Ovary (tissue), 9 donors: Measurements from ENCODE around the gene COPZ2. TPM values are rescaled to one million over a fixed set of nuclear protein-coding genes. Genes with fewer than 3 reads are reported as not detected.

Source experiments
- DNase-seq, 5 donors: peaks; one replicate each; pipeline ENCODE4 v3.0.0-alpha.2; 2019 to 2020
- H3K27ac ChIP-seq, 2 donors: fragments of 200-600 bp; one replicate each; pipeline versions ENCODE4 v1.5.1 to v1.8.0; 2019 to 2022
- H3K27me3 ChIP-seq: fragments of 200-600 bp; one replicate; pipeline ENCODE4 v1.8.0; 2022
- H3K36me3 ChIP-seq: fragments of 200-600 bp; sonication (generic); one replicate; pipeline ENCODE4 v1.5.1; 2019
- H3K4me1 ChIP-seq: one replicate; pipeline ENCODE4 v1.8.1; 2013; ENCODE audit warnings: mild to moderate bottlenecking, moderate library complexity; ENCODE audit not compliant: insufficient read depth
- H3K4me3 ChIP-seq: fragments of 200-600 bp; sonication (generic); one replicate; pipeline ENCODE4 v1.5.1; 2017
- H3K9me3 ChIP-seq, 2 donors: fragments of 200-600 bp in 1 of 2; sonication (generic) in 1 of 2; one replicate each; pipeline versions ENCODE4 v1.5.1 to v1.8.1; 2013 to 2019; ENCODE audit warnings: mild to moderate bottlenecking in 1 of 2, moderate library complexity in 1 of 2
- CTCF ChIP-seq, 3 donors: fragments of 450-650 bp in 2 of 3; fragments of 200-600 bp in 1 of 3; IDR thresholded peaks; one replicate each; pipeline versions ENCODE4 v1.5.1 to v1.8.0; 2016 to 2022; ENCODE audit warnings: antibody characterized with exemption in 3 of 3, mild to moderate bottlenecking in 1 of 3
- EP300 ChIP-seq: sonication (generic); formaldehyde crosslinking; IDR thresholded peaks from one replicate; pipeline ENCODE4 v1.6.1; 2017; ENCODE audit warnings: antibody characterized with exemption
- POLR2A ChIP-seq: fragments of 450-650 bp; IDR thresholded peaks from one replicate; pipeline ENCODE4 v1.6.1; 2017; ENCODE audit warnings: antibody characterized with exemption, mild to moderate bottlenecking, moderate library complexity
- WGBS, 3 donors: extraction: QIAGEN DNeasy Blood & Tissue Kit in 1 of 3; methylation state at CpG; one replicate each; pipeline versions ENCODE4 v1.1.5 to v1.1.7; 2013 to 2017; 5-methylcytosine and 5-hydroxymethylcytosine counted together
- intact Hi-C, 4 donors: fragments of 100-400 bp; cut with DNase I; formaldehyde crosslinking; loops; one replicate each; pipeline versions ENCODE4 v1.11.0 to v1.15.1; 2022 to 2023
- polyA plus RNA-seq, 2 donors: library from polyadenylated mRNA; stranded (reverse); fragments of 200-250 nt in 1 of 2; fragments of 350-450 nt in 1 of 2; fragmentation: Illumina TruSeq in 1 of 2; extraction: RNeasy Lipid Tissue Mini Kit (QIAGEN cat#74804) in 1 of 2; gene quantifications; one replicate each; pipeline ENCODE4 v1.2.3, GENCODE V29; 2013 to 2014
- total RNA-seq, 7 donors: library from RNA; depleted of rRNA in 2 of 7; stranded (reverse); fragments of >200 nt in 2 of 7; fragmentation: NEBNext Ultra II Directional in 3 of 7; extraction: Animal tissue kit (Norgen Biotek cat#: 25700) in 3 of 7; gene quantifications; one replicate each; pipeline versions ENCODE4 v1.1.0 to v1.2.4, GENCODE V29; 2016 to 2023
- donor health status: DM: no; HTN: no; CAD: no; lungs with moderate emphysema.
- donor health status: DM: no; HTN: no; CAD: no.
- donor health status: Bipolar disorder and iron deficiency.
- donor health status: DM: yes; HTN: yes; CAD: no.
- donor health status: DM: no; HTN: no; CAD: no.
- donor health status: DM: yes; HTN: yes; CAD: no.

Gene COPZ2
- total and polyA plus RNA-seq, 9 donors, result 1.7 to 58.1 (median 12.1) TPM

- no peaks in the 10 kb centered on the region for H3K27me3 ChIP-seq
- H3K4me1 ChIP-seq, result no peaks in the 10 kb centered on the region
- no peak for TF ChIP-seq POLR2A
- TF ChIP-seq CTCF (IDR thresholded peaks at IDR 0.05), result no peak
- no peak for TF ChIP-seq EP300
- H3K36me3 ChIP-seq, result no peaks in the 10 kb centered on the region
- no peak overlapping the region for H3K27ac ChIP-seq
- no peak for DNase-seq
- no peak overlapping the region for H3K4me3 ChIP-seq
- WGBS, 3 donors, result 41 to 53% (median 42%) methylated on average over 2 of the region's 2 CpGs
- intact Hi-C loops, result loop anchor here (2.0 to 10.0 kb wide), 5 partner anchors 39 to 174 kb away; partner anchors contain the start of gene SCRN2 (in 1 of the 4)
- no peaks in the 10 kb centered on the region for H3K9me3 ChIP-seq
These were observed 21.5 kb downstream of the COPZ2 start for GRCh38 chr17:48016112-48016511.

GRCh38 chr17:48014595-48015111 lies 22.9 kb downstream of the COPZ2 start:
- no peak for DNase-seq
- 58 to 70% (median 68%) methylated on average over 8 of the region's 8 CpGs for WGBS, 3 donors
- intact Hi-C loops, result loop anchor here (5.0 to 10.0 kb wide), 4 partner anchors 37 to 172 kb away; partner anchors contain the start of gene SCRN2 (in 1 of the 4)

GRCh38 chr17:48013876-48014594 lies 23.6 kb downstream of the COPZ2 start:
- no peak for DNase-seq
- 73 to 81% (median 79%) methylated on average over 6 of the region's 6 CpGs for WGBS, 3 donors
- intact Hi-C loops, result loop anchor here in 1 of 4 donors (10.0 kb wide), 1 partner anchor 49 kb away; no protein-coding TSS in a partner anchor
- H3K4me3 ChIP-seq, result no peak overlapping the region
- TF ChIP-seq EP300, result no peak
- no peak for TF ChIP-seq POLR2A
- no peak for TF ChIP-seq CTCF (IDR thresholded peaks at IDR 0.05)
- no peak overlapping the region for H3K27ac ChIP-seq
- no peaks in the 10 kb centered on the region for H3K27me3 ChIP-seq
- no peaks in the 10 kb centered on the region for H3K36me3 ChIP-seq
- no peaks in the 10 kb centered on the region for H3K9me3 ChIP-seq
- no peaks in the 10 kb centered on the region for H3K4me1 ChIP-seq

More at GRCh38 chr17:48014595-48015111, 22.9 kb downstream of the COPZ2 start:
- Histone ChIP-seq H3K9me3 (no peaks in the 10 kb centered on the region), H3K36me3 (no peaks in the 10 kb centered on the region), H3K4me1 (no peaks in the 10 kb centered on the region), H3K4me3 (no peak overlapping the region), H3K27ac (no peak overlapping the region), H3K27me3 (no peaks in the 10 kb centered on the region)
- TF ChIP-seq EP300 (no peak), CTCF (IDR thresholded peaks at IDR 0.05) (no peak), POLR2A (no peak)

- intact Hi-C loops, result loop anchor here in 1 of 4 donors (10.0 kb wide), 1 partner anchor 48 kb away; no protein-coding TSS in a partner anchor
- DNase-seq, result no peak
- H3K4me3 ChIP-seq, result no peak overlapping the region
- H3K9me3 ChIP-seq, result no peaks in the 10 kb centered on the region
- no peak for TF ChIP-seq POLR2A
- no peak for TF ChIP-seq CTCF (IDR thresholded peaks at IDR 0.05)
- TF ChIP-seq EP300, result no peak
- H3K4me1 ChIP-seq, result no peaks in the 10 kb centered on the region
- no peak overlapping the region for H3K27ac ChIP-seq
- WGBS, 3 donors, result 26 to 41% (median 28%) methylated on average over 4 to 5 of the region's 5 CpGs
- no peaks in the 10 kb centered on the region for H3K27me3 ChIP-seq
- H3K36me3 ChIP-seq, result no peaks in the 10 kb centered on the region
These were observed 24.9 kb downstream of the COPZ2 start for GRCh38 chr17:48012654-48013053.
